Measurements from ENCODE around the gene TPBGL. TPM values are rescaled to one million over a fixed set of nuclear protein-coding genes. Genes with fewer than 3 reads are reported as not detected.
A peak's percentile ranks its signal among the peaks of the same experiment; 100 is the strongest.

Gene TPBGL
- total RNA-seq, 1 donor: not detected

DNA sequence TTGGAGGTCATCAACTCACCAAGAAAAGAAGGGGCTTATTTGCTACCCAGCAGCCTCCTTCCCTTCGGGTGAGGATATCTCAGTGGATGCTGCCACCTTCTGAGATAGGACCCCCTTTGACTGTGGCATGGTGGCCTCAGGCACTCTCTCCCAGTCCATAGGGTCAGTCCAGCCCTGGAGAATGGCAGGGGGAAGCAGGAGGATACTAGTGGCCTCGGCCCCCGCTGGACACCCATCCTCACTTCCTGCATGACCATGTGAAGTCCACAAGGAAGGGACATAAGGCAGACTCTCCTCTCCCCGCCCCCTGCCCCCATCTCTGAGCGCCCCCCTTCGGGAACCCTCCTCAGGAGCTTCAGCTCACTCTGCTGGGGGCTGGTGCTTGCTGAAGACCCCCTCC, 24.4 kb downstream of the TPBGL start:
- TF ChIP-seq, protein P1, sequence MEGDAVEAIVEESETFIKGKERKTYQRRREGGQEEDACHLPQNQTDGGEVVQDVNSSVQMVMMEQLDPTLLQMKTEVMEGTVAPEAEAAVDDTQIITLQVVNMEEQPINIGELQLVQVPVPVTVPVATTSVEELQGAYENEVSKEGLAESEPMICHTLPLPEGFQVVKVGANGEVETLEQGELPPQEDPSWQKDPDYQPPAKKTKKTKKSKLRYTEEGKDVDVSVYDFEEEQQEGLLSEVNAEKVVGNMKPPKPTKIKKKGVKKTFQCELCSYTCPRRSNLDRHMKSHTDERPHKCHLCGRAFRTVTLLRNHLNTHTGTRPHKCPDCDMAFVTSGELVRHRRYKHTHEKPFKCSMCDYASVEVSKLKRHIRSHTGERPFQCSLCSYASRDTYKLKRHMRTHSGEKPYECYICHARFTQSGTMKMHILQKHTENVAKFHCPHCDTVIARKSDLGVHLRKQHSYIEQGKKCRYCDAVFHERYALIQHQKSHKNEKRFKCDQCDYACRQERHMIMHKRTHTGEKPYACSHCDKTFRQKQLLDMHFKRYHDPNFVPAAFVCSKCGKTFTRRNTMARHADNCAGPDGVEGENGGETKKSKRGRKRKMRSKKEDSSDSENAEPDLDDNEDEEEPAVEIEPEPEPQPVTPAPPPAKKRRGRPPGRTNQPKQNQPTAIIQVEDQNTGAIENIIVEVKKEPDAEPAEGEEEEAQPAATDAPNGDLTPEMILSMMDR (IDR thresholded peaks at IDR 0.05; ENCODE audit: extremely low read depth, low read depth, low read length): no peak
- Histone ChIP-seq H3K27ac (ENCODE audit: low read depth, low read length) (no peak overlapping the region), H3K27me3 (ENCODE audit: insufficient read depth, low read length) (peaks cover 17% of the 10 kb centered on the region), H3K79me2 (ENCODE audit: insufficient read depth, low read length) (no peaks in the 10 kb centered on the region), H3K4me2 (ENCODE audit: insufficient read depth, low read length) (no peak overlapping the region), H3K9me3 (ENCODE audit: low read depth, low read length) (no peaks in the 10 kb centered on the region), H4K20me1 (ENCODE audit: insufficient read depth, low read length) (no peaks in the 10 kb centered on the region), H2AFZ (ENCODE audit: low read length) (no peak overlapping the region), H3K4me1 (ENCODE audit: insufficient read depth, low read length) (no peaks in the 10 kb centered on the region), H3K36me3 (ENCODE audit: insufficient read depth, low read length) (no peaks in the 10 kb centered on the region), H3K4me3 (ENCODE audit: insufficient read depth, low read length) (no peak overlapping the region)
- DNase-seq (ENCODE audit: insufficient read length, low spot score, missing footprints): peak; percentile 49

DNA sequence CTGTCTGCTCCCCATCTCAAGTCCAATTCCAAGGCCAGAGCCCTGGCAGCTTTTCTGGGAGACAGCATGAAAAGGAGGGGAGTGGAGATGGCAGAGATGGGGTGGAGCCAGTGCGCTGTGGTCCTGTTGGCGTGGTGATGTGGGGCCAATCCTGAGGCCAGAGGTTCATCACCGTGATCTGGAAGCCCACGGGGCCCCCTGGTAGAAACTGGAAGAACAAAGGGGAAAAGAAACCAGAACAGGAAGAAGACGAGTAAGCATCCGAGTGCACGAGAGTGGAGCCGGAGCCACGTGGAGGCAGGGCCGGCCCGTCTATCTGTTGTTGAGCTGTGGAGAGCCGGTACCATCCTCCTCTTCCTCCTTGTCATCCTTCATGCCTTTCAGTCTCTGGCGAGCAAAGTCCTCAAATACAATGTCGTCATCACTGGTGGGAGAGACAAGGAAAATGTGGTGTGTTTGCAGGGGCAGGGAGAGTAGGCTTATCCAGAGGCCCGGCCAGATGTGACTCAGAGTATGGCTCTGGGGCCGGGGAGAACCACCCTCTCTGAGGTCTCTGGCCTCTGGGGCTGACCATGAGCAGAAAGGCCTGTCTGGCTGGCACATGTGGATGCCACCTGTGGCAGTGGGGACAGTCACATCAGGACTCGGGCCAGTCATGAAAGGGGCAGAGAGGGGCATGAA, 25.4 kb downstream of the TPBGL start:
- Histone ChIP-seq H3K27me3 (ENCODE audit: insufficient read depth, low read length) (peaks cover 7% of the 10 kb centered on the region), H3K79me2 (ENCODE audit: insufficient read depth, low read length) (no peaks in the 10 kb centered on the region), H2AFZ (ENCODE audit: low read length) (no peak overlapping the region), H3K4me3 (ENCODE audit: insufficient read depth, low read length) (no peak overlapping the region), H3K27ac (ENCODE audit: low read depth, low read length) (no peak overlapping the region), H3K4me2 (ENCODE audit: insufficient read depth, low read length) (no peak overlapping the region), H3K9me3 (ENCODE audit: low read depth, low read length) (no peaks in the 10 kb centered on the region), H3K36me3 (ENCODE audit: insufficient read depth, low read length) (no peaks in the 10 kb centered on the region), H3K4me1 (ENCODE audit: insufficient read depth, low read length) (no peaks in the 10 kb centered on the region), H4K20me1 (ENCODE audit: insufficient read depth, low read length) (no peaks in the 10 kb centered on the region)
- DNase-seq (ENCODE audit: insufficient read length, low spot score, missing footprints): peak; percentile 85
- TF ChIP-seq, protein P1 (IDR thresholded peaks at IDR 0.05; ENCODE audit: extremely low read depth, low read depth, low read length): no peak

DNA sequence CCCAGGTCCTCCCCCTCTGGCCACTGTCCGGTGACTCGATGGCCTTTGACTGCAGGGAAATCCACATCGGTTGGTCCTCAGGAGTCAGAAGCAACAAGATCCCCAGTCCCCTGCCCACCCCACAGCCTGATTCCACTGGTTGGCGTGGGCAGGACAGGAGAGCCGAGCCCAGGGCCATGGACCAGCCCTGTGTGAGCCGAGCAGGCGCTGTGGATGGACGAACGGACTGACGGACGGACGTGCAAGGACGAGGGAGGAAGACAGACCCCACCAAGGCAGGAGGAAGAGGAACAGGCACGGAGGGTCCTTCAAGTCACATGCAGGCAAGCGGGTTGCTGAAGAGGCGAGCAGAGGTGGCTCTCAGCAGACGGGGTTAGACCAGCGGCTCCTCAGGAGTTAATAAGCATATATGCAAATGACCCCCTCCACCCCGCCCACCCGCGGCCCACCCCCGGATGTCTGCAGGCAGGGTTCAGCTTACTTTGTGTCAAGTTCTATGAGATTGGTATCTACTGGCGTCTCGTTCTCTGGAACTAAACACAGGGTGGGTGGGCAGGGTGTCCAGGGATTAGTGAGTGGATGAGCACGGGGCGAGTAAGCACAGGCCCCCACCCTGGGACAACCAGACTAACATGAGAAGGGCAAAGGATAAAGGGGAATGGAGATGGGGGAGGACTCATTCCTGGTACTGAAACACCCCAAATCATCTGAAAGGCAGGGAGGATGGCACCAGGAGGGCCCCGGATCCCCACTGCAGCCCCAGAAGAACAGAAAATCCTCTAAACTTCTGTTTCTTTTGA, 26.8 kb downstream of the TPBGL start:
- no peaks in the 10 kb centered on the region for H3K27me3 ChIP-seq (ENCODE audit: insufficient read depth, low read length)
- H3K4me2 ChIP-seq (ENCODE audit: insufficient read depth, low read length): no peak overlapping the region
- H3K9me3 ChIP-seq (ENCODE audit: low read depth, low read length): no peaks in the 10 kb centered on the region
- no peaks in the 10 kb centered on the region for H3K36me3 ChIP-seq (ENCODE audit: insufficient read depth, low read length)
- no peaks in the 10 kb centered on the region for H3K4me1 ChIP-seq (ENCODE audit: insufficient read depth, low read length)
- peak; percentile 72 for DNase-seq (ENCODE audit: insufficient read length, low spot score, missing footprints)
- H3K27ac ChIP-seq (ENCODE audit: low read depth, low read length): no peak overlapping the region
- H3K4me3 ChIP-seq (ENCODE audit: insufficient read depth, low read length): no peak overlapping the region
- TF ChIP-seq, protein P1 (IDR thresholded peaks at IDR 0.05; ENCODE audit: extremely low read depth, low read depth, low read length): no peak
- H4K20me1 ChIP-seq (ENCODE audit: insufficient read depth, low read length): no peaks in the 10 kb centered on the region
- no peak overlapping the region for H2AFZ ChIP-seq (ENCODE audit: low read length)
- H3K79me2 ChIP-seq (ENCODE audit: insufficient read depth, low read length): no peaks in the 10 kb centered on the region
